B cell (primary cell): ENCODE data around the gene CEP164.

ENCODE experiments used
- CTCF ChIP-seq: fragments of 200-600 bp; IDR thresholded peaks from one replicate; pipeline ENCODE4 v1.8.0; 2022; ENCODE audit warnings: antibody characterized with exemption, mild to moderate bottlenecking
- EZH2 ChIP-seq: IDR thresholded peaks from 2 replicates; pipeline ENCODE4 v1.6.1; 2012; ENCODE audit warnings: borderline replicate concordance, low read depth, mild to moderate bottlenecking, moderate library complexity, low read length; ENCODE audit not compliant: insufficient read depth, poor library complexity, severe bottlenecking

DNA sequence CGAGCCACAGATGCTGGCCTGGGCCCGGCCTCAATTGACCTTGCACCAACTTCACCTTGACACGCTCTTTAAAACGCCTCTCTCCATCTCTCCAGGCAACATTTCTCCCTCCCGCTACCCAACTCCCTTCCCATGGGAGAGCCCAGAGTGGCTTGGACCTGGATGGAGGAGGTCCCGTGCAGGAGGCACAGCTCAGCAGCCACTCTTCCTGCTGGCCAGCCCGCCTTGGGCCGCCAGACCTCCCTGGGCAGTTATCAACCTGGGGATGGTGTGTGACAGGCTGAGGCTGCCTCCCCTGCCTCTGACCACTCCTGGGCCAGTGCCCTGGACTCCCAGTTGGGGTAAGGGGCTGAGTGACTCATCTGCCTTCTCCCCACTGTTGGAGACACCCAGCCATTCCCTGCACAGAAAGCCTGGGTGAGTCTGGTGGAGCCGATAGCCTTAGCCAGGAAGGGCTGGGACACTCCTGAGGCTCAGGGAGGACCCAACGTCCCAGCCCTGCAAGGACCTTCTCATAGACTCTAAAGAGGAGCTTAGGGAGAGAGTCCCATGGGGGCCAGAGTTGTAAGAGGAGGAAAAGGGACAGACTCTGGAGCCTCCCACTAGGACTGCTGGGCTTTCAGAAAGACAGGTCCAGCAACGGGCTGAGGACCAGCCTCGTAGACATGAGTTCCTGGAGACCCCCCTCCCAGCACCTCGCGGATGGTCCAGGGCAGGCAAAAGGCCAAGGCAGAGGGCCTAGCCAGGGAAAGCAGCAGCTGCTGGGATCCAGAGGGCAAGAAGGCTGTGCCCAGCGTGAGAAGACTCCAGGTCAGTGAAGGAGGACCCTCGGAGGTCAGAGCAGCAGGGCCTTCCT is 131.7 kb downstream of the CEP164 start:
- no peak for TF ChIP-seq CTCF
- no peak for TF ChIP-seq EZH2
